WTC11 (cell line): Measurements from ENCODE around the gene ADCY1. TPM values are rescaled to one million over a fixed set of nuclear protein-coding genes. Genes with fewer than 3 reads are reported as not detected.

Source experiments
- ATAC-seq: fragments of 200-7000 bp; cut with Tn5 transposase; 2 replicates; pipeline ENCODE4 v1.10.0; 2021; ENCODE audit warnings: mild to moderate bottlenecking, moderate library complexity
- CTCF ChIA-PET: fragments of 300-600 bp; sonication (Branson Sonifier 250); formaldehyde crosslinking; loops from one replicate; lab custom pipeline; 2021; ENCODE audit warnings: antibody characterized with exemption; lab: Charles Lee
- POLR2A ChIA-PET: fragments of 350-600 bp; sonication (Branson Sonifier 250); formaldehyde crosslinking; loops from one replicate; lab custom pipeline; 2021; ENCODE audit warnings: antibody characterized with exemption; lab: Charles Lee
- DNase-seq: peaks from one replicate; pipeline ENCODE4 v3.0.0; 2021; ENCODE audit warnings: low spot score
- H3K27ac Mint-ChIP-seq: 2 replicates; pipeline ENCODE4 v1.8.0; 2021; ENCODE audit warnings: mixed read lengths
- H3K27me3 Mint-ChIP-seq: 2 replicates; pipeline ENCODE4 v1.8.0; 2021; ENCODE audit warnings: low read depth, mild to moderate bottlenecking, moderate library complexity, mixed read lengths
- H3K36me3 Mint-ChIP-seq: 2 replicates; pipeline ENCODE4 v1.8.0; 2021; ENCODE audit warnings: mixed read lengths
- H3K4me1 Mint-ChIP-seq: 2 replicates; pipeline ENCODE4 v1.8.0; 2022; ENCODE audit warnings: mixed read lengths
- H3K4me3 Mint-ChIP-seq: 2 replicates; pipeline ENCODE4 v1.8.0; 2021; ENCODE audit warnings: mild to moderate bottlenecking, moderate library complexity, mixed read lengths
- H3K9me3 Mint-ChIP-seq: 2 replicates; pipeline ENCODE4 v1.8.0; 2021; ENCODE audit warnings: mixed read lengths
- CREM ChIP-seq: sonication (generic); formaldehyde crosslinking; IDR thresholded peaks from 2 replicates; pipeline ENCODE4 v1.8.1; 2022; ENCODE audit warnings: mild to moderate bottlenecking, missing genetic modification reagents, moderate library complexity
- EMX1 ChIP-seq: fragments of 250-450 bp; sonication (Bioruptor Pico); IDR thresholded peaks from 2 replicates; pipeline ENCODE4 v1.8.0; 2021; ENCODE audit warnings: mild to moderate bottlenecking
- ESRRA ChIP-seq: sonication (generic); formaldehyde crosslinking; IDR thresholded peaks from 2 replicates; pipeline ENCODE4 v1.8.1; 2022; ENCODE audit warnings: mild to moderate bottlenecking, missing genetic modification reagents, borderline replicate concordance
- FOXJ3 ChIP-seq: sonication (generic); formaldehyde crosslinking; IDR thresholded peaks from 2 replicates; pipeline ENCODE4 v1.9.0; 2021; ENCODE audit warnings: missing genetic modification reagents, mild to moderate bottlenecking, borderline replicate concordance
- FOXP1 ChIP-seq: sonication (generic); formaldehyde crosslinking; IDR thresholded peaks from 2 replicates; pipeline ENCODE4 v1.8.0; 2022; ENCODE audit warnings: missing genetic modification reagents, mild to moderate bottlenecking, moderate library complexity, borderline replicate concordance
- JUN ChIP-seq: sonication (generic); formaldehyde crosslinking; IDR thresholded peaks from 2 replicates; pipeline ENCODE4 v1.8.0; 2023; ENCODE audit warnings: mild to moderate bottlenecking, missing genetic modification reagents
- MXD4 ChIP-seq: fragments of 250-450 bp; sonication (Bioruptor Pico); IDR thresholded peaks from 2 replicates; pipeline ENCODE4 v1.8.0; 2021; ENCODE audit warnings: mild to moderate bottlenecking, moderate library complexity, borderline replicate concordance
- NFATC4 ChIP-seq: fragments of 250-450 bp; sonication (Bioruptor Pico); IDR thresholded peaks from 2 replicates; pipeline ENCODE4 v1.9.0; 2021; ENCODE audit warnings: mild to moderate bottlenecking
- NR2C2 ChIP-seq: sonication (generic); formaldehyde crosslinking; IDR thresholded peaks from 2 replicates; pipeline ENCODE4 v1.8.0; 2022; ENCODE audit warnings: mild to moderate bottlenecking, missing genetic modification reagents
- SOX15 ChIP-seq: fragments of 250-450 bp; sonication (Bioruptor Pico); IDR thresholded peaks from 2 replicates; pipeline ENCODE4 v1.9.0; 2021; ENCODE audit warnings: mild to moderate bottlenecking
- TP53 ChIP-seq: sonication (generic); formaldehyde crosslinking; IDR thresholded peaks from 2 replicates; pipeline ENCODE4 v1.8.1; 2023; ENCODE audit warnings: mild to moderate bottlenecking, missing genetic modification reagents
- ZNF263 ChIP-seq: sonication (generic); formaldehyde crosslinking; IDR thresholded peaks from 2 replicates; pipeline ENCODE4 v1.8.1; 2022; ENCODE audit warnings: low read depth, mild to moderate bottlenecking, moderate library complexity, missing genetic modification reagents
- total RNA-seq: library from RNA; stranded (reverse); gene quantifications from 3 replicates; pipeline ENCODE4 v1.2.3, GENCODE V29; 2021
- TF ChIP-seq, protein P1 (sequence below): sonication (generic); formaldehyde crosslinking; IDR thresholded peaks from 2 replicates; pipeline ENCODE4 v1.8.0; 2022; ENCODE audit warnings: mild to moderate bottlenecking, missing genetic modification reagents
- TF ChIP-seq, protein P2 (sequence below): fragments of 250-450 bp; sonication (Bioruptor Pico); conservative IDR thresholded peaks from 2 replicates; pipeline ENCODE4 v1.9.0; 2021; ENCODE audit warnings: mild to moderate bottlenecking
- TF ChIP-seq, protein P3 (sequence below): sonication (generic); formaldehyde crosslinking; IDR thresholded peaks from 2 replicates; pipeline ENCODE4 v1.8.1; 2023; ENCODE audit warnings: mild to moderate bottlenecking, missing genetic modification reagents, moderate library complexity
- TF ChIP-seq, protein P4 (sequence below): sonication (generic); formaldehyde crosslinking; IDR thresholded peaks from 2 replicates; pipeline ENCODE4 v1.8.1; 2023; ENCODE audit warnings: mild to moderate bottlenecking, moderate library complexity, missing genetic modification reagents
- TF ChIP-seq, protein P5 (sequence below): sonication (generic); formaldehyde crosslinking; IDR thresholded peaks from 2 replicates; pipeline ENCODE4 v1.8.1; 2023; ENCODE audit warnings: mild to moderate bottlenecking, missing genetic modification reagents
- TF ChIP-seq, protein P6 (sequence below): fragments of 250-450 bp; sonication (Bioruptor Pico); IDR thresholded peaks from 2 replicates; pipeline ENCODE4 v1.8.0; 2021; ENCODE audit warnings: mild to moderate bottlenecking
- TF ChIP-seq, protein P7 (sequence below): sonication (generic); formaldehyde crosslinking; IDR thresholded peaks from 2 replicates; pipeline ENCODE4 v1.8.0; 2022; ENCODE audit warnings: missing genetic modification reagents
- TF ChIP-seq, protein P8 (sequence below): sonication (generic); formaldehyde crosslinking; IDR thresholded peaks from 2 replicates; pipeline ENCODE4 v1.8.1; 2022; ENCODE audit warnings: low read depth, missing genetic modification reagents, borderline replicate concordance

The ADCY1 gene
- total RNA-seq, 1 experiment from 2014 or later, result 29.0 TPM

DNA sequence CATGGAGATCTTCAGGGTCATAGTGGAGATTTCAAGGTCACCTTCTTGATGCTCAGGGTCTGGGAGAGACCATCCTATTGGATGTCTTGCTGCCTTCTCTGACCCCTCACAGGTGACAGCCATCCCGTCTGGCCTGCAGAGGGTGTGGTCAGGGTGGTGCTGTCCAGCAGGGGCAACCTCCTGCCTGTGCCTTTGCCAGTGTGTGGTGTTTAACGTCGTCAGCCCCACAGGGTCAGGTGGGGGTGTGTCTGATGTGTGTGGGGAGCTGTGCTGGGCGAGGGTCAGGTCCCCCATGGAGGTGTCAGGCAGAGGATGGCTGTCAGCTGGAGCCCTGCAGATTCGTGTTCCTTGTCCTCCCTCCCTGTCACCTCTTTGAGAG is 16.5 kb downstream of the ADCY1 start:
- ChIA-PET CTCF (interaction anchor here (1.2 kb wide), 1 partner anchor 72 kb away, joined by 4 read pairs; no protein-coding TSS in a partner anchor), POLR2A (interaction anchor here (0.5 kb wide), 1 partner anchor 13 kb away, joined by 3 read pairs; no protein-coding TSS in a partner anchor)
- Mint-ChIP-seq H3K4me3 (no peak overlapping the region), H3K27ac (peak overlapping the region; percentile 21; the same call in 1 of the 2 replicates), H3K9me3 (no peaks in the 10 kb centered on the region), H3K36me3 (no peaks in the 10 kb centered on the region), H3K4me1 (peaks cover 11% of the 10 kb centered on the region), H3K27me3 (no peaks in the 10 kb centered on the region)
- TF ChIP-seq EMX1 (CRISPR knock-in tag) (no peak), NR2C2 (CRISPR knock-in tag) (no peak), ZNF263 (CRISPR knock-in tag) (no peak), JUN (CRISPR knock-in tag) (no peak), SOX15 (no peak), FOXP1 (CRISPR knock-in tag) (no peak), NFATC4 (CRISPR knock-in tag) (no peak), CREM (CRISPR knock-in tag) (no peak), FOXJ3 (CRISPR knock-in tag) (no peak), MXD4 (no peak), TP53 (CRISPR knock-in tag) (no peak), ESRRA (no peak)
- TF ChIP-seq, protein P1, sequence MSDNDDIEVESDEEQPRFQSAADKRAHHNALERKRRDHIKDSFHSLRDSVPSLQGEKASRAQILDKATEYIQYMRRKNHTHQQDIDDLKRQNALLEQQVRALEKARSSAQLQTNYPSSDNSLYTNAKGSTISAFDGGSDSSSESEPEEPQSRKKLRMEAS (CRISPR knock-in tag), result no peak
- TF ChIP-seq, protein P2, sequence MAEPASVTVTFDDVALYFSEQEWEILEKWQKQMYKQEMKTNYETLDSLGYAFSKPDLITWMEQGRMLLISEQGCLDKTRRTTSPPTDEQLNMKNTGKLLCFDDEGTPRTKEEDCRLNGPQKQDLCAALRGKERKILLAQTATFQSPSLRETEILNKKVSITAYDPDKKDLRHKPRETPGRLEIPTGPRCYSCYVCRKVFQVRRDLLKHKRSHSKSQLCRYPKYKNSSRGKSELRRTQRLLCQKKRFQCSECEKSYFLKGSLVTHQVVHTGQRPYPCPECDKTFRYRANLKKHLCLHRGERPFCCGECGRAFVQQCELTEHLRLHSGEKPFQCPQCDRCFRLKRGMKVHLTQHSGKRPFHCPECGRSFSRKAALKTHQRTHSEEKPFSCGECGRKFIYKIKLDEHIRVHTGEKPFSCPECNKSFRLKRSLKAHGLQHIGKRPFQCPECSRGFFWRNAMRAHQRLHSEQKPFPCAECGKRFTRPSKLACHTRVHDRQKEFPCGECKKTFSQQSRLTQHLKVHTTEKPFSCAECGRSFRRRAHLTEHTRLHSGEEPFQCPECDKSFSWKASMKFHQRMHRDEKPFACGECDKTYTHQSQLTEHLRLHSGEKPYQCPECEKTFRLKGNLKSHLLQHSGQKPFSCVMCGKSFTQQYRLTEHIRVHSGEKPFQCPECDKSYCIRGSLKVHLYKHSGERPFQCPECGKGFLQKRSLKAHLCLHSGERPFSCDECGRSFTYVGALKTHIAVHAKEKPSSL (CRISPR knock-in tag), result no peak
- TF ChIP-seq, protein P3, sequence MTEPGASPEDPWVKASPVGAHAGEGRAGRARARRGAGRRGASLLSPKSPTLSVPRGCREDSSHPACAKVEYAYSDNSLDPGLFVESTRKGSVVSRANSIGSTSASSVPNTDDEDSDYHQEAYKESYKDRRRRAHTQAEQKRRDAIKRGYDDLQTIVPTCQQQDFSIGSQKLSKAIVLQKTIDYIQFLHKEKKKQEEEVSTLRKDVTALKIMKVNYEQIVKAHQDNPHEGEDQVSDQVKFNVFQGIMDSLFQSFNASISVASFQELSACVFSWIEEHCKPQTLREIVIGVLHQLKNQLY (CRISPR knock-in tag), result no peak
- TF ChIP-seq, protein P4, sequence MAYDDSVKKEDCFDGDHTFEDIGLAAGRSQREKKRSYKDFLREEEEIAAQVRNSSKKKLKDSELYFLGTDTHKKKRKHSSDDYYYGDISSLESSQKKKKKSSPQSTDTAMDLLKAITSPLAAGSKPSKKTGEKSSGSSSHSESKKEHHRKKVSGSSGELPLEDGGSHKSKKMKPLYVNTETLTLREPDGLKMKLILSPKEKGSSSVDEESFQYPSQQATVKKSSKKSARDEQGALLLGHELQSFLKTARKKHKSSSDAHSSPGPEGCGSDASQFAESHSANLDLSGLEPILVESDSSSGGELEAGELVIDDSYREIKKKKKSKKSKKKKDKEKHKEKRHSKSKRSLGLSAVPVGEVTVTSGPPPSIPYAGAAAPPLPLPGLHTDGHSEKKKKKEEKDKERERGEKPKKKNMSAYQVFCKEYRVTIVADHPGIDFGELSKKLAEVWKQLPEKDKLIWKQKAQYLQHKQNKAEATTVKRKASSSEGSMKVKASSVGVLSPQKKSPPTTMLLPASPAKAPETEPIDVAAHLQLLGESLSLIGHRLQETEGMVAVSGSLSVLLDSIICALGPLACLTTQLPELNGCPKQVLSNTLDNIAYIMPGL (CRISPR knock-in tag), result no peak
- TF ChIP-seq, protein P5, sequence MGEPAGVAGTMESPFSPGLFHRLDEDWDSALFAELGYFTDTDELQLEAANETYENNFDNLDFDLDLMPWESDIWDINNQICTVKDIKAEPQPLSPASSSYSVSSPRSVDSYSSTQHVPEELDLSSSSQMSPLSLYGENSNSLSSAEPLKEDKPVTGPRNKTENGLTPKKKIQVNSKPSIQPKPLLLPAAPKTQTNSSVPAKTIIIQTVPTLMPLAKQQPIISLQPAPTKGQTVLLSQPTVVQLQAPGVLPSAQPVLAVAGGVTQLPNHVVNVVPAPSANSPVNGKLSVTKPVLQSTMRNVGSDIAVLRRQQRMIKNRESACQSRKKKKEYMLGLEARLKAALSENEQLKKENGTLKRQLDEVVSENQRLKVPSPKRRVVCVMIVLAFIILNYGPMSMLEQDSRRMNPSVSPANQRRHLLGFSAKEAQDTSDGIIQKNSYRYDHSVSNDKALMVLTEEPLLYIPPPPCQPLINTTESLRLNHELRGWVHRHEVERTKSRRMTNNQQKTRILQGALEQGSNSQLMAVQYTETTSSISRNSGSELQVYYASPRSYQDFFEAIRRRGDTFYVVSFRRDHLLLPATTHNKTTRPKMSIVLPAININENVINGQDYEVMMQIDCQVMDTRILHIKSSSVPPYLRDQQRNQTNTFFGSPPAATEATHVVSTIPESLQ, result no peak
- TF ChIP-seq, protein P6, sequence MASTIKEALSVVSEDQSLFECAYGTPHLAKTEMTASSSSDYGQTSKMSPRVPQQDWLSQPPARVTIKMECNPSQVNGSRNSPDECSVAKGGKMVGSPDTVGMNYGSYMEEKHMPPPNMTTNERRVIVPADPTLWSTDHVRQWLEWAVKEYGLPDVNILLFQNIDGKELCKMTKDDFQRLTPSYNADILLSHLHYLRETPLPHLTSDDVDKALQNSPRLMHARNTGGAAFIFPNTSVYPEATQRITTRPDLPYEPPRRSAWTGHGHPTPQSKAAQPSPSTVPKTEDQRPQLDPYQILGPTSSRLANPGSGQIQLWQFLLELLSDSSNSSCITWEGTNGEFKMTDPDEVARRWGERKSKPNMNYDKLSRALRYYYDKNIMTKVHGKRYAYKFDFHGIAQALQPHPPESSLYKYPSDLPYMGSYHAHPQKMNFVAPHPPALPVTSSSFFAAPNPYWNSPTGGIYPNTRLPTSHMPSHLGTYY (CRISPR knock-in tag), result no peak
- TF ChIP-seq, protein P7, sequence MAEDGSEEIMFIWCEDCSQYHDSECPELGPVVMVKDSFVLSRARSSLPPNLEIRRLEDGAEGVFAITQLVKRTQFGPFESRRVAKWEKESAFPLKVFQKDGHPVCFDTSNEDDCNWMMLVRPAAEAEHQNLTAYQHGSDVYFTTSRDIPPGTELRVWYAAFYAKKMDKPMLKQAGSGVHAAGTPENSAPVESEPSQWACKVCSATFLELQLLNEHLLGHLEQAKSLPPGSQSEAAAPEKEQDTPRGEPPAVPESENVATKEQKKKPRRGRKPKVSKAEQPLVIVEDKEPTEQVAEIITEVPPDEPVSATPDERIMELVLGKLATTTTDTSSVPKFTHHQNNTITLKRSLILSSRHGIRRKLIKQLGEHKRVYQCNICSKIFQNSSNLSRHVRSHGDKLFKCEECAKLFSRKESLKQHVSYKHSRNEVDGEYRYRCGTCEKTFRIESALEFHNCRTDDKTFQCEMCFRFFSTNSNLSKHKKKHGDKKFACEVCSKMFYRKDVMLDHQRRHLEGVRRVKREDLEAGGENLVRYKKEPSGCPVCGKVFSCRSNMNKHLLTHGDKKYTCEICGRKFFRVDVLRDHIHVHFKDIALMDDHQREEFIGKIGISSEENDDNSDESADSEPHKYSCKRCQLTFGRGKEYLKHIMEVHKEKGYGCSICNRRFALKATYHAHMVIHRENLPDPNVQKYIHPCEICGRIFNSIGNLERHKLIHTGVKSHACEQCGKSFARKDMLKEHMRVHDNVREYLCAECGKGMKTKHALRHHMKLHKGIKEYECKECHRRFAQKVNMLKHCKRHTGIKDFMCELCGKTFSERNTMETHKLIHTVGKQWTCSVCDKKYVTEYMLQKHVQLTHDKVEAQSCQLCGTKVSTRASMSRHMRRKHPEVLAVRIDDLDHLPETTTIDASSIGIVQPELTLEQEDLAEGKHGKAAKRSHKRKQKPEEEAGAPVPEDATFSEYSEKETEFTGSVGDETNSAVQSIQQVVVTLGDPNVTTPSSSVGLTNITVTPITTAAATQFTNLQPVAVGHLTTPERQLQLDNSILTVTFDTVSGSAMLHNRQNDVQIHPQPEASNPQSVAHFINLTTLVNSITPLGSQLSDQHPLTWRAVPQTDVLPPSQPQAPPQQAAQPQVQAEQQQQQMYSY (CRISPR knock-in tag), result no peak
- TF ChIP-seq, protein P8, sequence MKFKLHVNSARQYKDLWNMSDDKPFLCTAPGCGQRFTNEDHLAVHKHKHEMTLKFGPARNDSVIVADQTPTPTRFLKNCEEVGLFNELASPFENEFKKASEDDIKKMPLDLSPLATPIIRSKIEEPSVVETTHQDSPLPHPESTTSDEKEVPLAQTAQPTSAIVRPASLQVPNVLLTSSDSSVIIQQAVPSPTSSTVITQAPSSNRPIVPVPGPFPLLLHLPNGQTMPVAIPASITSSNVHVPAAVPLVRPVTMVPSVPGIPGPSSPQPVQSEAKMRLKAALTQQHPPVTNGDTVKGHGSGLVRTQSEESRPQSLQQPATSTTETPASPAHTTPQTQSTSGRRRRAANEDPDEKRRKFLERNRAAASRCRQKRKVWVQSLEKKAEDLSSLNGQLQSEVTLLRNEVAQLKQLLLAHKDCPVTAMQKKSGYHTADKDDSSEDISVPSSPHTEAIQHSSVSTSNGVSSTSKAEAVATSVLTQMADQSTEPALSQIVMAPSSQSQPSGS (CRISPR knock-in tag), result no peak
- DNase-seq (no peak), ATAC-seq (no peak)
